ENCODE data around the gene COL5A1.
"Not testable (repeated sequence)": the region's sequence is repeated elsewhere in the genome, so short reads cannot be mapped to it uniquely, and the experiment has no call there.

COL5A1 gene

GRCh38 chr9:134676361-134676760 lies 34.8 kb downstream of the COL5A1 start:
- DNase-seq (ENCODE audit: low read depth in 1 of 2, low spot score in 1 of 2): no peak

GRCh38 chr9:134676886-134677285 lies 35.3 kb downstream of the COL5A1 start:
- DNase-seq (ENCODE audit: low read depth in 1 of 2, low spot score in 1 of 2): no peak

- no peak for DNase-seq (ENCODE audit: low read depth in 1 of 2, low spot score in 1 of 2)
Measured at GRCh38 chr9:134677743-134678142, 36.1 kb downstream of the COL5A1 start.

GRCh38 chr9:134678206-134678605 lies 36.6 kb downstream of the COL5A1 start:
- DNase-seq (ENCODE audit: low read depth in 1 of 2, low spot score in 1 of 2): no peak

- DNase-seq (ENCODE audit: low read depth in 1 of 2, low spot score in 1 of 2): no peak
Measured at GRCh38 chr9:134678666-134679443, 37.3 kb downstream of the COL5A1 start.

GRCh38 chr9:134679616-134680392 lies 38.2 kb downstream of the COL5A1 start:
- no peak for DNase-seq (ENCODE audit: low read depth in 1 of 2, low spot score in 1 of 2)

- no peak for DNase-seq (ENCODE audit: low read depth in 1 of 2, low spot score in 1 of 2)
Measured at GRCh38 chr9:134680393-134681060, 38.9 kb downstream of the COL5A1 start.

- DNase-seq (ENCODE audit: low read depth in 1 of 2, low spot score in 1 of 2): no peak
Measured at GRCh38 chr9:134681061-134681661, 39.6 kb downstream of the COL5A1 start.

- DNase-seq (ENCODE audit: low read depth in 1 of 2, low spot score in 1 of 2): no peak
Measured at GRCh38 chr9:134682026-134682425, 40.4 kb downstream of the COL5A1 start.

GRCh38 chr9:134682651-134683364 lies 41.2 kb downstream of the COL5A1 start:
- DNase-seq (ENCODE audit: low read depth in 1 of 2, low spot score in 1 of 2): no peak

- DNase-seq (ENCODE audit: low read depth in 1 of 2, low spot score in 1 of 2): no peak
Measured at GRCh38 chr9:134683714-134684374, 42.2 kb downstream of the COL5A1 start.

- no peak for DNase-seq (ENCODE audit: low read depth in 1 of 2, low spot score in 1 of 2)
Measured at GRCh38 chr9:134684375-134684723, 42.7 kb downstream of the COL5A1 start.

- DNase-seq (ENCODE audit: low read depth in 1 of 2, low spot score in 1 of 2): not testable (repeated sequence)
Measured at GRCh38 chr9:134684941-134685340, 43.3 kb downstream of the COL5A1 start.

GRCh38 chr9:134685784-134686183 lies 44.2 kb downstream of the COL5A1 start:
- DNase-seq (ENCODE audit: low read depth in 1 of 2, low spot score in 1 of 2): no peak

- no peak for DNase-seq (ENCODE audit: low read depth in 1 of 2, low spot score in 1 of 2)
Measured at GRCh38 chr9:134686896-134687295, 45.3 kb downstream of the COL5A1 start.

GRCh38 chr9:134687556-134687955 lies 46.0 kb downstream of the COL5A1 start:
- no peak for DNase-seq (ENCODE audit: low read depth in 1 of 2, low spot score in 1 of 2)

- no peak for DNase-seq (ENCODE audit: low read depth in 1 of 2, low spot score in 1 of 2)
Measured at GRCh38 chr9:134688231-134688630, 46.6 kb downstream of the COL5A1 start.

- no peak for DNase-seq (ENCODE audit: low read depth in 1 of 2, low spot score in 1 of 2)
Measured at GRCh38 chr9:134688661-134689320, 47.2 kb downstream of the COL5A1 start.

- no peak for DNase-seq (ENCODE audit: low read depth in 1 of 2, low spot score in 1 of 2)
Measured at GRCh38 chr9:134689321-134690181, 47.9 kb downstream of the COL5A1 start.
